Naive thymus-derived CD4-positive, alpha-beta T cell (primary cell): ENCODE data around the gene FAAH. TPM values are rescaled to one million over a fixed set of nuclear protein-coding genes. Genes with fewer than 3 reads are reported as not detected.
"Not testable (repeated sequence)": the region's sequence is repeated elsewhere in the genome, so short reads cannot be mapped to it uniquely, and the experiment has no call there.

Source experiments
- ATAC-seq: fragments of 150-1000 bp; cut with Tn5 transposase; 2 replicates; pipeline ENCODE4 v1.10.0; 2021; ENCODE audit warnings: mild to moderate bottlenecking, moderate library complexity
- CTCF ChIA-PET: fragments of 350-600 bp; sonication (Branson Sonifier 250); formaldehyde crosslinking; loops from one replicate; lab custom pipeline; 2021; ENCODE audit warnings: antibody characterized with exemption; lab: Charles Lee
- POLR2A ChIA-PET: fragments of 350-600 bp; sonication (Branson Sonifier 250); formaldehyde crosslinking; loops from one replicate; lab custom pipeline; 2021; ENCODE audit warnings: antibody characterized with exemption, inconsistent platforms; lab: Charles Lee
- DNase-seq, 9 donors: peaks; one replicate each; pipeline versions ENCODE4 v3.0.0 to v3.0.0-alpha.2; 2020 to 2022; ENCODE audit warnings: mixed read lengths in 1 of 9
- H3K27ac ChIP-seq: one replicate; pipeline ENCODE4 v1.7.0; 2013; ENCODE audit warnings: mild to moderate bottlenecking, low read depth, low read length, moderate library complexity
- H3K27me3 ChIP-seq, 2 donors: one replicate each; pipeline ENCODE4 v1.7.0; 2013; ENCODE audit warnings: low read length in 2 of 2, mild to moderate bottlenecking in 2 of 2, moderate library complexity in 2 of 2; ENCODE audit not compliant: control insufficient read depth in 2 of 2, insufficient read depth in 2 of 2
- H3K36me3 ChIP-seq, 3 experiments: 1 replicate in 2 of 3; 2 replicates in 1 of 3; pipeline ENCODE4 v1.7.0; 2013; ENCODE audit warnings: low read length in 3 of 3, mild to moderate bottlenecking in 3 of 3, moderate library complexity in 1 of 3; ENCODE audit not compliant: insufficient read depth in 3 of 3, control insufficient read depth in 2 of 3
- H3K4me1 ChIP-seq, 2 donors: one replicate each; pipeline ENCODE4 v1.7.0; 2013; ENCODE audit warnings: low read length in 2 of 2, mild to moderate bottlenecking in 2 of 2, moderate library complexity in 1 of 2; ENCODE audit not compliant: control insufficient read depth in 2 of 2, insufficient read depth in 2 of 2
- H3K4me3 ChIP-seq: 2 replicates; pipeline ENCODE4 v1.7.0; 2013; ENCODE audit warnings: mild to moderate bottlenecking, low read length
- H3K9me3 ChIP-seq, 3 experiments: 1 replicate in 2 of 3; 2 replicates in 1 of 3; pipeline ENCODE4 v1.7.0; 2013; ENCODE audit warnings: low read length in 3 of 3; ENCODE audit not compliant: control insufficient read depth in 2 of 3
- H3K27ac Mint-ChIP-seq, 9 donors: one replicate each; pipeline ENCODE4 v1.8.0; 2020 to 2022; ENCODE audit warnings: mixed read lengths in 9 of 9, mild to moderate bottlenecking in 8 of 9, moderate library complexity in 5 of 9, inconsistent platforms in 2 of 9
- H3K27me3 Mint-ChIP-seq, 5 donors: one replicate each; pipeline ENCODE4 v1.8.0; 2021 to 2022; ENCODE audit warnings: mixed read lengths in 5 of 5, mild to moderate bottlenecking in 1 of 5
- H3K36me3 Mint-ChIP-seq, 5 donors: one replicate each; pipeline ENCODE4 v1.8.0; 2020 to 2022; ENCODE audit warnings: mixed read lengths in 5 of 5, mild to moderate bottlenecking in 3 of 5, inconsistent platforms in 1 of 5
- H3K4me1 Mint-ChIP-seq, 7 donors: one replicate each; pipeline ENCODE4 v1.8.0; 2020 to 2022; ENCODE audit warnings: mixed read lengths in 7 of 7, mild to moderate bottlenecking in 3 of 7, inconsistent platforms in 1 of 7
- H3K4me3 Mint-ChIP-seq, 10 donors: one replicate each; pipeline ENCODE4 v1.8.0; 2020 to 2022; ENCODE audit warnings: mild to moderate bottlenecking in 10 of 10, mixed read lengths in 10 of 10, moderate library complexity in 6 of 10, inconsistent platforms in 2 of 10
- H3K9me3 Mint-ChIP-seq, 11 donors: one replicate each; pipeline ENCODE4 v1.8.0; 2020 to 2022; ENCODE audit warnings: mixed read lengths in 11 of 11, mild to moderate bottlenecking in 4 of 11, inconsistent platforms in 1 of 11, moderate library complexity in 1 of 11
- intact Hi-C, 2 donors: fragments of 100-400 bp; cut with micrococcal nuclease; formaldehyde crosslinking; loops; one replicate each; pipeline ENCODE4 v1.15.1; 2023
- polyA plus RNA-seq, 2 donors: library from polyadenylated mRNA; unstranded; fragments of 300-500 nt; fragmentation: Illumina TruSeq; gene quantifications; one replicate each; pipeline ENCODE4 v1.2.3, GENCODE V29; 2021
- total RNA-seq, 6 experiments: library from RNA in 5 of 6; stranded (reverse) in 5 of 6; gene quantifications; 1 replicate in 5 of 6; 2 replicates in 1 of 6; pipeline ENCODE4 v1.2.3 and lab custom pipeline; 2021 to 2026

The FAAH gene
- total and polyA plus RNA-seq, 7 experiments from 2014 or later = 1.6 to 17.1 (median 8.3) TPM

- H3K27ac ChIP-seq = no peak overlapping the region
- H3K9me3 ChIP-seq = no peaks in the 10 kb centered on the region
- H3K36me3 Mint-ChIP-seq = peaks cover 13 to 45% (median 28%) of the 10 kb centered on the region in 5 donors
- peaks cover 0 to 4% (median 0%) of the 10 kb centered on the region in 7 donors for H3K4me1 Mint-ChIP-seq
- no peak overlapping the region for H3K4me3 ChIP-seq
- DNase-seq (no peak), ATAC-seq (no peak)
- no peaks in the 10 kb centered on the region for H3K27me3 ChIP-seq
- H3K4me1 ChIP-seq = no peaks in the 10 kb centered on the region
- CTCF ChIA-PET = no interaction called here
- H3K9me3 Mint-ChIP-seq = no peaks in the 10 kb centered on the region
- peaks cover 0 to 41% (median 16%) of the 10 kb centered on the region in 3 experiments for H3K36me3 ChIP-seq
- no peaks in the 10 kb centered on the region for H3K27me3 Mint-ChIP-seq
- intact Hi-C loops = no loop called here
- no peak overlapping the region for H3K4me3 Mint-ChIP-seq
- H3K27ac Mint-ChIP-seq = no peak overlapping the region
- POLR2A ChIA-PET = no interaction called here
These were observed 31.0 kb upstream of the FAAH start for GRCh38 chr1:46363121-46363520.

GRCh38 chr1:46364612-46365011 lies 29.5 kb upstream of the FAAH start:
- peaks cover 14 to 57% (median 35%) of the 10 kb centered on the region in 5 donors for H3K36me3 Mint-ChIP-seq
- H3K36me3 ChIP-seq = peaks cover 0 to 50% (median 16%) of the 10 kb centered on the region in 3 experiments
- no peak for DNase-seq
- H3K27me3 ChIP-seq = no peaks in the 10 kb centered on the region
- no peaks in the 10 kb centered on the region for H3K27me3 Mint-ChIP-seq
- intact Hi-C loops = no loop called here
- H3K9me3 Mint-ChIP-seq = no peaks in the 10 kb centered on the region
- no peak for ATAC-seq
- no peak overlapping the region for H3K27ac Mint-ChIP-seq
- H3K4me1 ChIP-seq = no peaks in the 10 kb centered on the region
- no peaks in the 10 kb centered on the region for H3K9me3 ChIP-seq
- no peak overlapping the region for H3K27ac ChIP-seq
- no peak overlapping the region for H3K4me3 ChIP-seq
- ChIA-PET CTCF (interaction anchor here (0.9 kb wide), 1 partner anchor 19 kb away, joined by 6 read pairs; no protein-coding TSS in a partner anchor), POLR2A (interaction anchor here (0.6 kb wide), 1 partner anchor 22 kb away, joined by 4 read pairs; no protein-coding TSS in a partner anchor)
- H3K4me1 Mint-ChIP-seq = peaks cover 0 to 4% (median 0%) of the 10 kb centered on the region in 7 donors
- no peak overlapping the region for H3K4me3 Mint-ChIP-seq

- H3K4me1 ChIP-seq, H3K27me3 ChIP-seq, intact Hi-C loops, H3K9me3 Mint-ChIP-seq, DNase-seq, H3K9me3 ChIP-seq, ATAC-seq, H3K4me3 Mint-ChIP-seq, H3K27me3 Mint-ChIP-seq, H3K4me1 Mint-ChIP-seq, H3K27ac ChIP-seq, CTCF ChIA-PET, POLR2A ChIA-PET, H3K4me3 ChIP-seq, H3K27ac Mint-ChIP-seq: not testable (repeated sequence)
- peaks cover 14 to 52% (median 34%) of the 10 kb centered on the region in 5 donors for H3K36me3 Mint-ChIP-seq
- peaks cover 0 to 45% (median 12%) of the 10 kb centered on the region in 3 experiments for H3K36me3 ChIP-seq
These were observed 28.3 kb upstream of the FAAH start for GRCh38 chr1:46365796-46366195.

- intact Hi-C loops = no loop called here
- no peak overlapping the region for H3K4me3 ChIP-seq
- H3K4me1 ChIP-seq = no peaks in the 10 kb centered on the region
- H3K27ac ChIP-seq = no peak overlapping the region
- H3K36me3 Mint-ChIP-seq = peaks cover 12 to 42% (median 30%) of the 10 kb centered on the region in 5 donors
- no peak overlapping the region for H3K4me3 Mint-ChIP-seq
- peak overlapping the region in 2 of 9 donors; percentile 39 to 62 for H3K27ac Mint-ChIP-seq
- peaks cover 0 to 32% (median 5%) of the 10 kb centered on the region in 3 experiments for H3K36me3 ChIP-seq
- ChIA-PET CTCF (no interaction called here), POLR2A (no interaction called here)
- no peaks in the 10 kb centered on the region for H3K27me3 Mint-ChIP-seq
- H3K4me1 Mint-ChIP-seq = peaks cover 0 to 5% (median 0%) of the 10 kb centered on the region in 7 donors
- no peaks in the 10 kb centered on the region for H3K27me3 ChIP-seq
- ATAC-seq = no peak
- DNase-seq = no peak
- H3K9me3 ChIP-seq = no peaks in the 10 kb centered on the region
- H3K9me3 Mint-ChIP-seq = no peaks in the 10 kb centered on the region
These were observed 27.0 kb upstream of the FAAH start for GRCh38 chr1:46367072-46367471.

GRCh38 chr1:46367701-46368100 lies 26.4 kb upstream of the FAAH start:
- ATAC-seq, CTCF ChIA-PET, H3K4me1 ChIP-seq, H3K9me3 ChIP-seq, H3K27ac ChIP-seq, H3K9me3 Mint-ChIP-seq, H3K27ac Mint-ChIP-seq, H3K4me1 Mint-ChIP-seq, H3K27me3 Mint-ChIP-seq, H3K27me3 ChIP-seq, H3K4me3 ChIP-seq, H3K4me3 Mint-ChIP-seq, intact Hi-C loops, DNase-seq: not testable (repeated sequence)
- H3K36me3 ChIP-seq = peaks cover 0 to 26% (median 5%) of the 10 kb centered on the region in 3 experiments
- peaks cover 11 to 41% (median 32%) of the 10 kb centered on the region in 5 donors for H3K36me3 Mint-ChIP-seq
- POLR2A ChIA-PET = interaction anchor here (0.6 kb wide), 1 partner anchor 344 kb away, joined by 4 read pairs; no protein-coding TSS in a partner anchor

GRCh38 chr1:46368791-46369190 lies 25.3 kb upstream of the FAAH start:
- no peak overlapping the region for H3K27ac ChIP-seq
- DNase-seq = no peak
- H3K27ac Mint-ChIP-seq = peak overlapping the region in 1 of 9 donors; percentile 6
- no peak overlapping the region for H3K4me3 ChIP-seq
- no peaks in the 10 kb centered on the region for H3K9me3 Mint-ChIP-seq
- H3K9me3 ChIP-seq = no peaks in the 10 kb centered on the region
- H3K36me3 Mint-ChIP-seq = peaks cover 11 to 35% (median 27%) of the 10 kb centered on the region in 5 donors
- peaks cover 0 to 5% (median 0%) of the 10 kb centered on the region in 7 donors for H3K4me1 Mint-ChIP-seq
- no peak for ATAC-seq
- POLR2A ChIA-PET = no interaction called here
- intact Hi-C loops = no loop called here
- CTCF ChIA-PET = interaction anchor here (0.7 kb wide), 1 partner anchor 831 kb away, joined by 3 read pairs; no protein-coding TSS in a partner anchor
- no peaks in the 10 kb centered on the region for H3K27me3 ChIP-seq
- no peaks in the 10 kb centered on the region for H3K27me3 Mint-ChIP-seq
- peaks cover 0 to 17% (median 5%) of the 10 kb centered on the region in 3 experiments for H3K36me3 ChIP-seq
- H3K4me1 ChIP-seq = no peaks in the 10 kb centered on the region
- no peak overlapping the region for H3K4me3 Mint-ChIP-seq
